ENCODE results near the gene UBE2I.

GRCh38 chr16:1305823-1306222, 3.6 kb upstream of the UBE2I start:
- no peak for TF ChIP-seq POLR2A (IDR thresholded peaks at IDR 0.05; ENCODE audit: low read depth, low read length)
- no peak for TF ChIP-seq POLR2AphosphoS5 (IDR thresholded peaks at IDR 0.05; ENCODE audit: low read depth, low read length)
- TF ChIP-seq TAF1 (IDR thresholded peaks at IDR 0.05; ENCODE audit: borderline replicate concordance, low read depth, low read length), result no peak

Data from GM12892 (cell line).